ENCODE results near the gene LRFN5. TPM values are rescaled to one million over a fixed set of nuclear protein-coding genes. Genes with fewer than 3 reads are reported as not detected.

LRFN5 gene
- total RNA-seq, 1 experiment from 2014 or later: 1.3 TPM

DNA sequence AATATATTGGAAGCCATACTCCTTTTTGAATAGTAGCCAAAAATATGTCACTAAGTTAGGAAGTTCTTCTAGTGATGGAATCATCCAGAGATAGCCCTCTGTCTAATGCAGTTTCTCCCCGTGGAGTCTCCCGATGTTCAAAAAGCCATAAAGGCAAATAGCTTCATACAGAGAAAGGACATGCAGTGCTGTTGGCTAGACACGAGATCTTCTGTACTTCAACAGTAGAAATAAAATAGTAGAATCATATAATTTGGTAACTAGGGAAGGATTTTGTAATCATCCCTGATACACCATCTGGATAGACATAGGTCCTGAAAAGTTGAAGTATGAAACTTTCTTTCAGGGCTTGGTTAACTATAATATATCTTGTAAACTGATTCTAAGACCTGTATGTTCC is 27.6 kb downstream of the LRFN5 start:
- no peaks in the 10 kb centered on the region for H4K20me1 ChIP-seq (ENCODE audit: control insufficient read depth, insufficient read depth, insufficient read length)
- H3K14ac ChIP-seq (ENCODE audit: insufficient read depth, low read length): no peak overlapping the region
- no peak overlapping the region for H3K23ac ChIP-seq (ENCODE audit: insufficient read length, low read depth, low read length)
- H2BK12ac ChIP-seq (ENCODE audit: insufficient read length, low read depth, low read length): no peak overlapping the region
- Mint-ChIP-seq H3K4me3 (no peak overlapping the region), H3K4me1 (peaks cover 0 to 3% of the 10 kb centered on the region in 2 experiments; a peak in 1 of 4 replicates), H3K9me3 (no peaks in the 10 kb centered on the region), H3K36me3 (ENCODE audit: insufficient read depth in 1 of 3, low read depth in 3 of 3) (no peaks in the 10 kb centered on the region), H3K27ac (no peak overlapping the region), H3K27me3 (ENCODE audit: low read depth) (no peaks in the 10 kb centered on the region)
- H3K9me3 ChIP-seq (ENCODE audit: control insufficient read depth, low read depth, low read length): no peaks in the 10 kb centered on the region
- H2BK20ac ChIP-seq (ENCODE audit: low read depth, low read length, poor library complexity, severe bottlenecking): no peak overlapping the region
- H3K9ac ChIP-seq (ENCODE audit: extremely low read depth, insufficient read length, low read length): no peak overlapping the region
- H2AK5ac ChIP-seq (ENCODE audit: insufficient read length, low read length): no peak overlapping the region
- H3T11ph ChIP-seq (ENCODE audit: low read length): no peak overlapping the region
- WGBS (ENCODE audit: extremely low coverage, insufficient read length, low lambda C conversion rate): no CpG with 5 or more reads among the region's 3 CpGs
- H4K91ac ChIP-seq (ENCODE audit: insufficient read length, low read depth, low read length): no peak overlapping the region
- H3K4me2 ChIP-seq (ENCODE audit: insufficient read depth, insufficient read length, low read length): no peak overlapping the region
- H2AFZ ChIP-seq (ENCODE audit: low read length): no peak overlapping the region
- DNase-seq: no peak
- H3K27ac ChIP-seq (ENCODE audit: insufficient read length, low read depth, low read length): no peak overlapping the region
- H3K79me2 ChIP-seq (ENCODE audit: insufficient read depth, low read length): no peaks in the 10 kb centered on the region
- H2BK15ac ChIP-seq (ENCODE audit: low read depth, low read length): no peak overlapping the region
- no peaks in the 10 kb centered on the region for H3K79me1 ChIP-seq (ENCODE audit: insufficient read depth, low read depth, low read length, poor library complexity, severe bottlenecking)
- H3K23me2 ChIP-seq (ENCODE audit: insufficient read length, low read depth, low read length, poor library complexity, severe bottlenecking): no peaks in the 10 kb centered on the region
- TF ChIP-seq CTCF (conservative IDR thresholded peaks at IDR 0.05): no peak
- no peak overlapping the region for H2BK5ac ChIP-seq (ENCODE audit: insufficient read length, low read length)
- H3K4me1 ChIP-seq (ENCODE audit: insufficient read depth, low read length): no peaks in the 10 kb centered on the region
- H4K8ac ChIP-seq (replicated peaks; ENCODE audit: insufficient read length, low read depth, low read length): no peak overlapping the region
- H2BK120ac ChIP-seq (ENCODE audit: low read depth, low read length, poor library complexity, severe bottlenecking): no peak overlapping the region
- H3K56ac ChIP-seq (ENCODE audit: insufficient read length, low read depth, low read length): no peak overlapping the region
- H3K4ac ChIP-seq (ENCODE audit: low read depth, low read length): no peak overlapping the region
- H3K27me3 ChIP-seq (ENCODE audit: insufficient read depth, low read length): no peaks in the 10 kb centered on the region
- H4K5ac ChIP-seq (ENCODE audit: insufficient read length, low read depth, low read length): no peak overlapping the region
- no peak overlapping the region for H3K18ac ChIP-seq (ENCODE audit: insufficient read length, low read depth, low read length)
